Testis (tissue), 3 donors: Measurements from ENCODE around the gene OGG1. TPM values are rescaled to one million over a fixed set of nuclear protein-coding genes. Genes with fewer than 3 reads are reported as not detected.
A peak's percentile ranks its signal among the peaks of the same experiment; 100 is the strongest.

Experiments used
- DNase-seq: peaks from one replicate; pipeline ENCODE4 v3.0.0-alpha.2; 2019
- H3K27ac ChIP-seq, 2 donors: fragments of 200-600 bp; sonication (generic); one replicate each; pipeline ENCODE4 v1.5.1; 2019
- H3K27me3 ChIP-seq: fragments of 200-600 bp; sonication (generic); one replicate; pipeline ENCODE4 v1.5.1; 2019
- H3K36me3 ChIP-seq: fragments of 200-600 bp; sonication (generic); one replicate; pipeline ENCODE4 v1.5.1; 2017; ENCODE audit warnings: low read depth; ENCODE audit errors: missing control alignments
- H3K4me1 ChIP-seq: fragments of 200-600 bp; sonication (generic); one replicate; pipeline ENCODE4 v1.5.1; 2019
- H3K4me3 ChIP-seq, 2 donors: fragments of 200-600 bp; sonication (generic); one replicate each; pipeline ENCODE4 v1.5.1; 2017 to 2019
- H3K9me3 ChIP-seq: fragments of 200-600 bp; sonication (generic); one replicate; pipeline ENCODE4 v1.5.1; 2017
- POLR2A ChIP-seq: fragments of 450-650 bp; IDR thresholded peaks from one replicate; pipeline ENCODE4 v1.6.1; 2017; ENCODE audit warnings: antibody characterized with exemption, mild to moderate bottlenecking, moderate library complexity
- WGBS, 2 donors: methylation state at CpG; one replicate each; pipeline ENCODE4 v1.1.5; 2018; 5-methylcytosine and 5-hydroxymethylcytosine counted together
- intact Hi-C: fragments of 100-400 bp; cut with DNase I; formaldehyde crosslinking; loops from one replicate; pipeline ENCODE4 v1.15.1; 2023; ENCODE audit warnings: low total_unique reads
- polyA plus RNA-seq: library from polyadenylated mRNA; stranded (reverse); fragments of 350-450 nt; fragmentation: Illumina TruSeq; extraction: RNeasy Lipid Tissue Mini Kit (QIAGEN cat#74804); gene quantifications from one replicate; pipeline ENCODE4 v1.2.3, GENCODE V29; 2014; ENCODE audit warnings: low read depth, low replicate concordance; ENCODE audit not compliant: insufficient read depth
- total RNA-seq, 2 donors: library from RNA; depleted of rRNA; stranded (reverse); fragments of >200 nt; gene quantifications; one replicate each; pipeline ENCODE4 v1.2.3, GENCODE V29; 2016
- TF ChIP-seq, protein P1 (sequence below), 3 experiments: fragments of 450-650 bp in 2 of 3; fragments of 200-600 bp in 1 of 3; sonication (generic) in 1 of 3; IDR thresholded peaks; one replicate each; pipeline ENCODE4 v1.5.1; 2016 to 2019; ENCODE audit warnings: antibody characterized with exemption in 3 of 3, mild to moderate bottlenecking in 2 of 3, moderate library complexity in 1 of 3

OGG1 gene
- total and polyA plus RNA-seq, 3 donors from 2014 or later, result 18.8 to 36.4 (median 30.3) TPM

DNA sequence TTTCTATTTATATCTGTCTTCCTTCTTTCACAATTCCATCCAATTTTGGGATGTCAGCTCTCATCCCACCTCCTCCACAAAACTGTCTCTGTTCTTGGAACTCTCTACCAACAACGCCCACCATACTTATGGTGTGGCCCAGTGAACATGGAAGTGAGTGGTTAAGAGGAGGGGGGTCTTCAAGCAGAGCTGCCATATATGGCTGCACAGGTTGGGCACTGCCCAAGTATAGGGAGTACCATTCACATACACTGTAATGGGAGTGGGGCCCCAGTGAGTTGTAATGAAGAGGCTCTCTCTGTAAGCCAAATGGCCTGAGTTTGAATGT lies 27.9 kb downstream of the OGG1 start:
- TF ChIP-seq, protein P1, sequence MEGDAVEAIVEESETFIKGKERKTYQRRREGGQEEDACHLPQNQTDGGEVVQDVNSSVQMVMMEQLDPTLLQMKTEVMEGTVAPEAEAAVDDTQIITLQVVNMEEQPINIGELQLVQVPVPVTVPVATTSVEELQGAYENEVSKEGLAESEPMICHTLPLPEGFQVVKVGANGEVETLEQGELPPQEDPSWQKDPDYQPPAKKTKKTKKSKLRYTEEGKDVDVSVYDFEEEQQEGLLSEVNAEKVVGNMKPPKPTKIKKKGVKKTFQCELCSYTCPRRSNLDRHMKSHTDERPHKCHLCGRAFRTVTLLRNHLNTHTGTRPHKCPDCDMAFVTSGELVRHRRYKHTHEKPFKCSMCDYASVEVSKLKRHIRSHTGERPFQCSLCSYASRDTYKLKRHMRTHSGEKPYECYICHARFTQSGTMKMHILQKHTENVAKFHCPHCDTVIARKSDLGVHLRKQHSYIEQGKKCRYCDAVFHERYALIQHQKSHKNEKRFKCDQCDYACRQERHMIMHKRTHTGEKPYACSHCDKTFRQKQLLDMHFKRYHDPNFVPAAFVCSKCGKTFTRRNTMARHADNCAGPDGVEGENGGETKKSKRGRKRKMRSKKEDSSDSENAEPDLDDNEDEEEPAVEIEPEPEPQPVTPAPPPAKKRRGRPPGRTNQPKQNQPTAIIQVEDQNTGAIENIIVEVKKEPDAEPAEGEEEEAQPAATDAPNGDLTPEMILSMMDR (IDR thresholded peaks at IDR 0.05), result no peak
- TF ChIP-seq POLR2A, result no peak
- no peaks in the 10 kb centered on the region for H3K27me3 ChIP-seq
- intact Hi-C loops, result no loop called here
- peak overlapping the region in 1 of 2 donors; percentile 59 for H3K27ac ChIP-seq
- peaks cover 43% of the 10 kb centered on the region for H3K4me1 ChIP-seq
- no peaks in the 10 kb centered on the region for H3K9me3 ChIP-seq
- no peak for DNase-seq
- H3K4me3 ChIP-seq, result no peak overlapping the region
- WGBS, 2 donors, result 83% methylated on average over 1 of the region's 1 CpG
- no peaks in the 10 kb centered on the region for H3K36me3 ChIP-seq

DNA sequence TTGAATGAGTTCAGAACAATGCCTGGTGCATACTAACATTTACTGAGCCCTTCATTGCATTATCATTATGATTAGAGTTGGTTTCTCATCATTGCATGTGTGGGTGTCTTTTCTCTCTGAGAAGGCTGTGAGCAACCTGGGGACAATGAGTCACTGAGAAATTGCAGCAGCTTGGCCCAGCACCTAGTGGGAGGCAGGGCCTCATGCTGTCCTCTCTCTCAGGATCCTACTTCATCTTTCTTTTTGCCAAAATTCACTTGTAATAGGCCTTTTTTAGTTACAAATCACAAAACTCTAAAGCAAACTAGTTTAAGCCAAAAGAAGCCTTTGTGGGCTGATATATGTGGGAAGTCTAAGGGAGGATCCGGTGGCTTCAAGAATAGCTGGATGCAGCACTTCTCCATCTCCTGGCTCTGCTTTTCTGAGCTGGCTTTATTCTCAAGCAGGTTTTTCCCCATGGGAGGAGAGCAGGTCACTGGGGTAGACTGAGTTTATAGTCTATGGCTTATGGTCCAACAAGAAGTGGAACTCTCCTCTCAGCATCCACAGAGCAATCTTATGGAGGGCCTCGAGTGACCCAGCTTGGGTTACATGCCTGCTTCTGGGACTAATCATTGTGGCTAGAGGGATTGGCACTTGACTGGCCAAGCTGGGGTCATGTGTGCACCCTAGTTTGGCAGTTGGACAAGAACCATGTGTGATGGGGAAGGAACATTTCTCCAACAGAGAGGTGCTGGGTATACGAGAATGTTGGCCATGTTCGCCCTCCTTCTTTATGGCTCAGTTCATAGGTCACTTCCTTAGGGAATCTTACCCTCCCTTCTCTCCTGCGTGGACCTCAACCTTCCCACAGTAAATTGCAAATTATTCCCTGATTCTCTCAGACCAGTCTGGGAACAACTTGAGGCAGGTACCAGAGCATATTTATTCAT lies 28.7 kb downstream of the OGG1 start:
- WGBS, 2 donors, result 53 to 56% methylated on average over 5 of the region's 5 CpGs
- H3K4me1 ChIP-seq, result peaks cover 43% of the 10 kb centered on the region
- no peak for TF ChIP-seq POLR2A
- TF ChIP-seq, protein P1 (IDR thresholded peaks at IDR 0.05), result no peak
- H3K36me3 ChIP-seq, result no peaks in the 10 kb centered on the region
- H3K27me3 ChIP-seq, result no peaks in the 10 kb centered on the region
- no peak for DNase-seq
- H3K27ac ChIP-seq, result peak overlapping the region in 1 of 2 donors; percentile 59
- intact Hi-C loops, result no loop called here
- H3K9me3 ChIP-seq, result no peaks in the 10 kb centered on the region
- H3K4me3 ChIP-seq, result no peak overlapping the region

DNA sequence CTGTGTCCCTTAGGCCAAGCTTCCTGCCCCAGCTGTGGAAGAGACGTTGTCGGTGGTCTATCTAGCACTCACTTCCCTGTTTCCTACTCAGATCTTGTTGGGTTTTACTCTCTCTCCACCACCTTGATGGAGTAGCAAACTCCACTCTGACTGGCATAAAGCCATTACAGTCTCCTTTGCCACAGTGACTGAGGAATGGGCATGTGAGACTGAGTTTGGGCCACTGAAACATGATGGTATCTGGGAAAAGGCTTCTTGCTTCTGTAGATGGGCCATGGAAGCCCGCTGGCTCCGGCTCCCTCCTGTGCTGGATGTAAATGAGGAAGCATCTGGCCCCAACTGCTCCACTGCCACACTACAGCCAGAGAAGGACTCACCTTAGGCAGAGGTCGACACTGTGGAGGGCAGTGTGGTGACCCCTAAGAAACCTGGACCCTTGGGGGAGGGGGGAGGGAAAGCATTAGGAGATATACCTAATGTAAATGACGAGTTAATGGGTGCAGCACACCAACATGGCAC lies 29.4 kb downstream of the OGG1 start:
- 75 to 86% methylated on average over 6 of the region's 6 CpGs for WGBS, 2 donors
- no peak for DNase-seq
- Histone ChIP-seq H3K27me3 (no peaks in the 10 kb centered on the region), H3K4me3 (no peak overlapping the region), H3K4me1 (peaks cover 43% of the 10 kb centered on the region), H3K9me3 (no peaks in the 10 kb centered on the region), H3K36me3 (no peaks in the 10 kb centered on the region), H3K27ac (peak overlapping the region in 1 of 2 donors; percentile 59)
- TF ChIP-seq, protein P1 (IDR thresholded peaks at IDR 0.05), result no peak
- TF ChIP-seq POLR2A, result no peak
- intact Hi-C loops, result no loop called here

DNA sequence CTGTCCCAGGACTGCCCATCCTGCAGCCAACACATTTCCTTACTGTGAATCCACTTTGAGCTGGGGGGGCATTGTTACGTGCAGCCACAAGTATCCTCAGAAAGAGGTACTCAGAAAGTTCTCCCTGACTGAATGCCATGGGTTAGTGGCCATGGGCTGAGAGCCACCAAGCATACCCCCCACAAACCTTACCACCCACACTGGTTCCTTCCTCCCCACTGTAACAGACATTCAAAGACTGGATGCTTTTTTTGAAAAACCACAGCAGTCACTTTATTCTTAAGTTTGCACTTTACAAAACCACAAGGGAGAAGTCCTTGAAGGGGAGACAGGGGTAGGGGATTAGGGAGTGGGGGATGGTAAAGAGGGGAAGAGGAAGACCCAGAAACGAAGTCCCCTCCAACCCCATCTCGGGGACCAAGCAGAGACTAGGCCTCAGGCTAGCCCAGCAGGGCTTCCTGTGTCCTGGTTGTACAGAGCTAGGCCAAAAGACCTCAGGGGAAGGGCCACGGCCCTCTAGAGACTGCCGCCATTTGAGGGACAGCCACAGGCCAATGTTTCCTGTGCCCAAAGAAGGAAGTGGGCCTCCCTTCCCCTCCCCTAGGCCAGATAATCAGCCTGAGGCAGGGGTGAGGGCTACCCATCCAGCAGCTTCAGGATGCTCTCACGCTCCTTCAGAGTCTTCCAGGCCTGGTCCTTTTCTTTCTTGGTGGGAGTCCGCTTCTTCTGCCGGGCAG lies 30.1 kb downstream of the OGG1 start:
- no peak for TF ChIP-seq POLR2A
- TF ChIP-seq, protein P1 (IDR thresholded peaks at IDR 0.05), result no peak
- Histone ChIP-seq H3K27me3 (no peaks in the 10 kb centered on the region), H3K9me3 (no peaks in the 10 kb centered on the region), H3K4me1 (peaks cover 42% of the 10 kb centered on the region), H3K36me3 (no peaks in the 10 kb centered on the region), H3K27ac (peak overlapping the region in 1 of 2 donors; percentile 10), H3K4me3 (no peak overlapping the region)
- intact Hi-C loops, result no loop called here
- no peak for DNase-seq
- WGBS, 2 donors, result 74 to 89% methylated on average over 7 to 8 of the region's 8 CpGs
